Esophagus (tissue), 2 donors: ENCODE data around the gene DISC1. TPM values are rescaled to one million over a fixed set of nuclear protein-coding genes. Genes with fewer than 3 reads are reported as not detected.
"Not testable (repeated sequence)": the region's sequence is repeated elsewhere in the genome, so short reads cannot be mapped to it uniquely, and the experiment has no call there.

Experiments
- H3K27ac ChIP-seq, 2 donors: one replicate each; pipeline ENCODE4 v1.5.1; 2013; ENCODE audit warnings: low read depth in 2 of 2, mild to moderate bottlenecking in 2 of 2, inconsistent platforms in 1 of 2, low read length in 1 of 2, moderate library complexity in 1 of 2
- H3K27me3 ChIP-seq, 2 donors: one replicate each; pipeline ENCODE4 v1.6.1; 2013; ENCODE audit warnings: low read length in 2 of 2, control low read depth in 1 of 2, mild to moderate bottlenecking in 1 of 2; ENCODE audit not compliant: insufficient read depth in 2 of 2, control insufficient read depth in 1 of 2
- H3K36me3 ChIP-seq, 2 donors: one replicate each; pipeline ENCODE4 v1.6.1; 2013; ENCODE audit warnings: low read length in 1 of 2; ENCODE audit not compliant: control insufficient read depth in 2 of 2, insufficient read depth in 2 of 2
- H3K4me1 ChIP-seq, 2 donors: one replicate each; pipeline ENCODE4 v1.6.1; 2013; ENCODE audit warnings: low read length in 1 of 2; ENCODE audit not compliant: control insufficient read depth in 2 of 2, insufficient read depth in 2 of 2
- H3K4me3 ChIP-seq, 2 donors: one replicate each; pipeline ENCODE4 v1.5.1; 2013; ENCODE audit warnings: low read length in 2 of 2, mild to moderate bottlenecking in 2 of 2, low read depth in 1 of 2, moderate library complexity in 1 of 2
- H3K9me3 ChIP-seq, 2 donors: one replicate each; pipeline ENCODE4 v1.6.1; 2013; ENCODE audit warnings: mild to moderate bottlenecking in 2 of 2, low read depth in 1 of 2, low read length in 1 of 2, moderate library complexity in 1 of 2; ENCODE audit not compliant: control insufficient read depth in 2 of 2, insufficient read depth in 1 of 2
- WGBS, 2 donors: extraction: QIAGEN DNeasy Blood & Tissue Kit; methylation state at CpG; one replicate each; pipeline ENCODE4 v1.1.7; 2013; 5-methylcytosine and 5-hydroxymethylcytosine counted together
- polyA plus RNA-seq, 2 donors: library from polyadenylated mRNA; stranded (reverse); fragments of 200-250 nt; gene quantifications; one replicate each; pipeline ENCODE4 v1.2.3, GENCODE V29; 2013
- donor health status: healthy with polysubstance abuse.
- donor health status: Bipolar disorder and iron deficiency.

The DISC1 gene
- polyA plus RNA-seq, 2 donors, result 0.41 to 0.79 TPM

GRCh38 chr1:231761747-231762541 lies 135.4 kb downstream of the DISC1 start:
- Histone ChIP-seq H3K4me3 (no peak overlapping the region), H3K36me3 (no peaks in the 10 kb centered on the region), H3K4me1 (no peaks in the 10 kb centered on the region), H3K27ac (no peak overlapping the region), H3K27me3 (no peaks in the 10 kb centered on the region), H3K9me3 (no peaks in the 10 kb centered on the region)
- 86 to 89% methylated on average over 6 of the region's 6 CpGs for WGBS, 2 donors

GRCh38 chr1:231763456-231763855 lies 136.9 kb downstream of the DISC1 start:
- no peaks in the 10 kb centered on the region for H3K9me3 ChIP-seq
- H3K27me3 ChIP-seq, result no peaks in the 10 kb centered on the region
- H3K4me3 ChIP-seq, result no peak overlapping the region
- no peak overlapping the region for H3K27ac ChIP-seq
- H3K36me3 ChIP-seq, result no peaks in the 10 kb centered on the region
- H3K4me1 ChIP-seq, result no peaks in the 10 kb centered on the region
- 93 to 96% methylated on average over 2 of the region's 2 CpGs for WGBS, 2 donors

GRCh38 chr1:231765825-231766224 lies 139.2 kb downstream of the DISC1 start:
- H3K27me3 ChIP-seq, H3K4me3 ChIP-seq, H3K4me1 ChIP-seq, H3K9me3 ChIP-seq, H3K27ac ChIP-seq, H3K36me3 ChIP-seq: not testable (repeated sequence)
- 81 to 83% methylated on average over 7 of the region's 7 CpGs for WGBS, 2 donors

- Histone ChIP-seq H3K4me3 (no peak overlapping the region), H3K9me3 (no peaks in the 10 kb centered on the region), H3K27me3 (no peaks in the 10 kb centered on the region), H3K36me3 (peaks cover 0 to 3% of the 10 kb centered on the region in 2 donors), H3K27ac (no peak overlapping the region), H3K4me1 (no peaks in the 10 kb centered on the region)
- 90 to 94% methylated on average over 4 of the region's 4 CpGs for WGBS, 2 donors
These were observed 140.9 kb downstream of the DISC1 start for GRCh38 chr1:231767471-231767870.

- no peaks in the 10 kb centered on the region for H3K4me1 ChIP-seq
- no peak overlapping the region for H3K4me3 ChIP-seq
- no peak overlapping the region for H3K27ac ChIP-seq
- H3K27me3 ChIP-seq, result no peaks in the 10 kb centered on the region
- 53 to 83% methylated on average over 1 of the region's 1 CpG for WGBS, 2 donors
- no peaks in the 10 kb centered on the region for H3K9me3 ChIP-seq
- peaks cover 0 to 3% of the 10 kb centered on the region in 2 donors for H3K36me3 ChIP-seq
These were observed 141.8 kb downstream of the DISC1 start for GRCh38 chr1:231768416-231768815.

GRCh38 chr1:231770506-231771175 lies 144.1 kb downstream of the DISC1 start:
- Histone ChIP-seq H3K36me3 (peaks cover 0 to 3% of the 10 kb centered on the region in 2 donors), H3K27ac (no peak overlapping the region), H3K9me3 (no peaks in the 10 kb centered on the region), H3K4me1 (no peaks in the 10 kb centered on the region), H3K27me3 (no peaks in the 10 kb centered on the region), H3K4me3 (no peak overlapping the region)
- WGBS, 2 donors, result 68 to 69% methylated on average over 8 of the region's 8 CpGs

GRCh38 chr1:231774719-231775335 lies 148.2 kb downstream of the DISC1 start:
- no peaks in the 10 kb centered on the region for H3K27me3 ChIP-seq
- H3K4me3 ChIP-seq, result no peak overlapping the region
- H3K4me1 ChIP-seq, result peaks cover 3 to 7% of the 10 kb centered on the region in 2 donors
- H3K9me3 ChIP-seq, result no peaks in the 10 kb centered on the region
- peaks cover 0 to 3% of the 10 kb centered on the region in 2 donors for H3K36me3 ChIP-seq
- H3K27ac ChIP-seq, result no peak overlapping the region
- 89 to 93% methylated on average over 4 of the region's 4 CpGs for WGBS, 2 donors

- WGBS, 2 donors, result 80 to 82% methylated on average over 10 of the region's 10 CpGs
- Histone ChIP-seq H3K36me3 (no peaks in the 10 kb centered on the region), H3K27ac (no peak overlapping the region), H3K9me3 (no peaks in the 10 kb centered on the region), H3K4me1 (peaks cover 3 to 7% of the 10 kb centered on the region in 2 donors), H3K27me3 (no peaks in the 10 kb centered on the region), H3K4me3 (no peak overlapping the region)
These were observed 149.6 kb downstream of the DISC1 start for GRCh38 chr1:231776010-231776756.

- H3K9me3 ChIP-seq, result no peaks in the 10 kb centered on the region
- H3K36me3 ChIP-seq, result no peaks in the 10 kb centered on the region
- peaks cover 3 to 7% of the 10 kb centered on the region in 2 donors for H3K4me1 ChIP-seq
- no peaks in the 10 kb centered on the region for H3K27me3 ChIP-seq
- no peak overlapping the region for H3K4me3 ChIP-seq
- 79% methylated on average over 5 of the region's 5 CpGs for WGBS, 2 donors
- no peak overlapping the region for H3K27ac ChIP-seq
These were observed 150.1 kb downstream of the DISC1 start for GRCh38 chr1:231776757-231777062.
